HG02588 (cell line): ENCODE results near the gene SYCP2.

Source experiments
- ATAC-seq: cut with Tn5 transposase; IDR thresholded peaks from one replicate; pipeline ENCODE4 v1.9.1; 2021; ENCODE audit warnings: mild to moderate bottlenecking, moderate library complexity; ENCODE audit not compliant: unreplicated experiment

The SYCP2 gene

GRCh38 chr20:59945731-59946130, 12.3 kb upstream of the SYCP2 start:
- ATAC-seq = no peak

GRCh38 chr20:59945175-59945574, 11.7 kb upstream of the SYCP2 start:
- no peak for ATAC-seq

DNA sequence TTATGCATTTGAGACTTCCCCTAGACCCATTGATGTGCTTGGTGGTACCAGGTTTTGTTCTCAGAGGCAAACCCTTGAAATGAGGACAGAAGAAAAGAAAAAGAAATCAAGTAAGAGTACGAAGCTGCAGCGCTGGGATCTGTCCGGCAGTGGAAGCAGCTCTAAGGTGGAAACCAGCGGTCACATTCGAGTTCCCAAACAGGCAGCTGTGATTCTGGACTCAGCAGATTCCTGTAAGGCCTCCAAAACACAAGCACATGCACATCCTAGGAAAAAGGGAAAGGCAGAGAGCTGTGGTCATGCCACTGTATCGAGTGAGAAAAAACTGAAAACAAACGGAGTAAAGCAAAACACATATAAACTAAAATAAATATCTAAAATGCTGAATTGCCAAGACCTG, 11.3 kb upstream of the SYCP2 start:
- no peak for ATAC-seq

- no peak for ATAC-seq
Observed at GRCh38 chr20:59942245-59942644, 8.8 kb upstream of the SYCP2 start.

GRCh38 chr20:59940956-59941294, 7.5 kb upstream of the SYCP2 start:
- no peak for ATAC-seq

DNA sequence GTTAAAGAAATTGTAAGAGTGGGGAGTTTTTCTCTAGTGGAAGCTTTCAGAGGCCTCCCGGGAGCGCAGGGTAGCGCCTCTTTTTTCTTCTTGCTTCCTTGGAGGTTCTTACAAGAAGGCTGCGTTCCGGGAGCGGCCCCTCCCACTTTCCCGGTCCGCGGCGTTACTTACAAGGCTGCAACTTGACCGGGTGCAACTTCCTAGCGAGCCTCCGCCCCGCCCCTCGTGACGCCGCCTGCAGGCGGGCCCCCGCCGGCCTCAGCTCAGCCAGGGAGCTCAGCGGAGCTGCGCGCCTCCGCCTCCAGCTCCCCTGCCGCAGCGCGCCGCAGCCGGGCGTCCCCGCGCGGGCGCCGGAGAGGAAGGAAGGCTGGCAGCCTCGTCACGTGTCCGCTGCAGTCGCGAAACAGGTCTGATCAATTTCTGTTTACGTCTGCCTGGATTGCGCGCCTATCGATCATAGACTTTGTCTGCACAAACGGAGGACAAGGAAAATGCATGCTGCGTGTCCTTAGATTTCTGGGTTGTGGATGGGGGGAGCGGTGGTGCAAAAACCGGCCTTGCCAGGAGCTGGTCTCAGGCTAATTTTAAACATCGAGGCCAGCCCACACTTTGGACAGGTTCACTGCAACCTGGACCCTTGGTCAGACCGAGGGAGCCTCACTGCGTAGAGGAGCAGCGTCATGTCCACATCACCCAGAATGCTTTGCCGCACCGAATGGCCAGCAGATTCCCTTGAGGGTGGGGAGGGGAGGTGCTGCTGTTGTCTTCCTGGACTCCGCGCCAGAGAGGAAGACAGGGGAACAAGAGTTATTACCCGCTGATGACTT, 6.9 kb upstream of the SYCP2 start, which contains the start of the genes FAM217B and PPP1R3D:
FAM217B (plus strand) TSS at position 261 of the 827 bp plus-strand sequence. CDS start 3,555 bp downstream, outside the sequence.
PPP1R3D (minus strand) TSS at position 177 of the 827 bp plus-strand sequence. CDS start 374 bp downstream, outside the sequence.
- ATAC-seq = peak; percentile 95

DNA sequence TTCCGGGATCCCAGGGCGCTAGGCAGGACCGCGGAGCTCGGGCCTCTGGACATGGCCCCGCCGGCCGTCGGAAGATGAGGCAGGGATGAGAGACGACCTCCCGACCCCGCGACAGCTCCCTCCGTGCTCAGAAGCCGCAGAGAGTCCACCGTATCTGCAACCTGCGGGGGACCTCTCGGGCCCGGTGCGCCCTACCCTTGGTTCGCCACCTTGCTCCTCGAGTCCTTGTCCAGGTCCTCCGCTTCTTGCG, 6.4 kb upstream of the SYCP2 start:
- ATAC-seq = peak; percentile 27

GRCh38 chr20:59939052-59939878, 5.8 kb upstream of the SYCP2 start:
- peak; percentile 26 for ATAC-seq

GRCh38 chr20:59938696-59939051, 5.2 kb upstream of the SYCP2 start:
- ATAC-seq = no peak

GRCh38 chr20:59938221-59938620, 4.8 kb upstream of the SYCP2 start:
- no peak for ATAC-seq

DNA sequence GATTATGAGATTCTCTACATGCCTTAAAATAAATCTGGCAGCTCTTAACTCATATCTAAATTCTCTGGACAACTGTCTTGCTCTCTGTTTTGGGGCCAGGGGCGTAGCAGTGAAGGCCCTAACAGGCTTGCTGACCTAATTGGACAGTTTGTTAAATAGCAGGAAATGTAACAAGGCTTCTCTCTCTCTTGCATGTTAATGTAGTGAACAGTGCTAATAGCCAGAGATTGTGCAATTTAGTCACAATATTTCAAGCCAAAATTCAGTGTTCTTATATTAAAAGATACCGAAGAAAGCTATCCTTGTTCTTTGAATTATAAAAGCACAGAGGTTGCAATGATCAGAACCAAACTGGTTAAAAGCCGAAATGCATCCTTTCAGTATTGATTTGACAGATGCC, 3.7 kb upstream of the SYCP2 start:
- ATAC-seq = no peak

GRCh38 chr20:59936409-59936808, 3.0 kb upstream of the SYCP2 start:
- no peak for ATAC-seq

DNA sequence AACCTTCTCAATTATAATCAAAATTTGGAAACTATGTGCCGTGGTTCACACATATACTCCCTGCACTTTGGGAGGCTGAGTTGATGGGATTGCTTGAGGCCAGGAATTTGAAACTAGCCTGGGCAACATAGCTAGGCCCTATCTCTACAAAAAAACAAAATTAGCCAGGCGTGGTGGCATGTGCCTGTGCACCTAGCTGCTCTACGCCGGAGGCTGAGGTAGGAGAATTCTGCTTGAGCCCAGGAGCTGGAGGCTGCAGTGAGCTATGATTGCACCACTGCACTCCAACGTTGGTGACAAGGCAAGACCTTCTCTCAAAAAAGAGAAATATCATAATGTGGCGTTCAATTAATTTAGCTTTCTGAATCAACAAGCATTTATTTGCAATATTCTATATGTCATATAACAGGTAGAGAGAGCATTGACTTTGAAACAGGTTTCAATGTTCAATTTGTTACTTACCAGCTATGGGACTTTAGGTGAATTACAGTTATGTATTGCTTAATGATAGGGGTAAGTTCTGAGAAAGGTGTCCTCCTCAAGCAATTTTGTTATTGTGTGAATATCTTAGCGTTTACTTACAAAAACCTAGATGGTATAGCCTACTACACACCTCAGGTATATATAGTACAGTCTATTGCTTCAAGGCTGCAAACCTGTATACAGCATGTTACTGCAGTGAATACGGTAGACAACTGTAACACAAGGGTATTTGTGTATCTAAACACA, 2.2 kb upstream of the SYCP2 start:
- ATAC-seq = no peak

DNA sequence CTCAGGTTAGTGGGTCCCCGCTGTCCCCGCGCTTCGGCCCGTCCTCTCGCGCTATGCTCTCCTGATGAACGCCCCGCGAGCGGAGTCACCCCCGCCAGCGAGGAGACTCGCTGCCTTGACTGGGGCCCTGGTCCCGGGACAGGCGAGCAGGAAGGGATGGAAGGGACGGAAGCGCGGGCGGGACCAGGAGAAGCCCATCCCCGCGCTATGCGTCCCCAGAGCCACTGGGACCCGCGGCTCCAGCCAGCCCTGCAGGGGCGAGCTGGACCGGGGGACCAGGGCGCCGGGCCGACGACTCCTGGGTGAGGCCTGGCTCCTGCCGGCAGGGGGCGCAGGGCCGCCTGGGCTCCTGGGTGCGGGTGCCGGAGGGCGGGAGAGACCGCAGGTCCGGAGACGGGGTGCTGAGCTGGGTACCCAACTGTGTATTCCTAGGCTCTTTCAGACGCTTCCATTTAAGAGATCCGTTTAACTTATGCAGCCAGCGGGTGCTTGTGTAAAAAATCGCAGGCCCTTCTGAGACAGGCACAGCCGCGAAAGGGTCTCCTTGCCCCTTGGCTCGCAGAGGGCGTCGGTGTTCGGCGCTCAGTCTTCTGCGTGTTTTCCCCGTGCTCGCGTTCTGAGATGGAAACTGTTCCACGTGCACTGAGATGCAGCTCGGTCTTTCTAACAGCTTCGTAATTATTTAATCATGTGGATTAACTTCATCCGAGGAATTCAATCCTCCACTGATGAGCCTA, 580 bp upstream of the SYCP2 start:
- ATAC-seq = peak; percentile 85

DNA sequence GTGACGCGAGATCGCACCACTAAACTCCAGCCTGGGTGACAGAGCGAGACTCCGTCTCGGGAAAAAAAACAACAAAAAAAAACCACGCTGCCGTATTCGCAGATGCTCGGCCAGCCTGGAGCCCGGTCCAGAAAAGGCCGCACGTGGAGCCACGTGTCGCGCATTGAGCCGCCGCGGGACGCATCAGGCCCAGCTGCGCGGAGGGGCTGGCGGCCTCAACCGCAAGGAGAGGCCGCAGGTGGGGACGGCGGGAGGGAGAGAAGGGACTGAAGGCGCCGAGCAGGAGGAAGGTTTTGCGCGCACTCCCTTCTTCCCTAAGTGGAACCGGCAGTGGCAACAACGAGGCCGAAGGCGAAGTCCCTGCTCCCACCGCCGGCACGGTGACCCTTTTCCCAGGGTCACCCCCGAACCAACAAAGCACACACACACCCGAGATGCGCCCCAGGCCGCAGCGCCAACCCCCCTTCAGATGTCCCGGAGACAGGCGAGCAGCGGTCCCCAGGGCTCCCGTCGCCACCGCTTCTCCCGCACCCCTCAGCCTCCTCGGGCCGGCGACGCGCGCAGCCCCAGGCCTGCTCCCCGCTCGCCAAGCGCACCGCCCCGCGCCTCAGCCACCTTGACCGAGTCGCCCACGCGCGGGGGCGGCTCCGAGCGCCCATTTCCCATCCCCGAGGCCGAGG, 681 bp downstream of the SYCP2 start:
- no peak for ATAC-seq

- ATAC-seq = no peak
Observed at GRCh38 chr20:59931511-59932312, 1.7 kb downstream of the SYCP2 start.

GRCh38 chr20:59925899-59926298, 7.5 kb downstream of the SYCP2 start:
- ATAC-seq = no peak

DNA sequence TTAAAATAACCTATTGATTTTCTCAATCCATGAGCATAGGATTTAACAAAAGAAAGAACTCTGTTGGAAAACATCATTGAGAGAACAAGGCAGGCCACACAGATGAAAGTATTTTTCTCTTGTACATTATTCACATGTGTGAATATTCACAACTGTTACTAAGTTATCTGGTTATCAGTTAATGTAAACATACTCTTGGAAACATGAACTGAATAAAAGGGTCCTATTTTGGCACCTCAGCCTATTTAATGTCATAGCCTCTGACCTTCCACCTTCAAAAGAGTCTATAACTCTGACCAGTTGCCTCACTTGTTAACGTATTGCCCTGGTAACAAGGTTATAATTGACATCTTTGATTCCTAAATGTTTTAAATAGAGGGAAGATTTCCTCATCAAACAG, 8.1 kb downstream of the SYCP2 start:
- ATAC-seq = no peak

DNA sequence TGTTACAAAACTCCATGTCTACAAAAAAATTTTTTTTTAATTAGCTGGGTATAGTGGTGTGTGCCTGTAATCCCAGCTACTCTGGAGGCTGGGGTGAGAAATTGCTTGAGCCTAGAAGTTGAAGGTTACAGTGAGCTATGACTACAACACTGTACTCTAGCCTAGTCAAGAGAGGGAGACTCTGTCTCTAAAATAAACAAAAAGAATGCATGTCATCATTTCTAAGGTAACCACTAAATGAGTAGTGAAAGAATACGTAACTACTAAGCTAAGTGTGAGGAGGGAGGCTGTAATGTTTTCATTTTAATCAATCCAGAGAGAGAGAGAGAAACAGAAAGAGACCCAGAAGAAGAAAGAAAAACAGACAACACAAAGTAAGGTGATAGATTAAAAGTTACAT, 9.9 kb downstream of the SYCP2 start:
- ATAC-seq = no peak

GRCh38 chr20:59920944-59921343, 12.5 kb downstream of the SYCP2 start:
- no peak for ATAC-seq
